ENCODE results near the gene TRIM63. TPM values are rescaled to one million over a fixed set of nuclear protein-coding genes. Genes with fewer than 3 reads are reported as not detected.

The TRIM63 gene
- total and polyA plus RNA-seq, 8 donors = 0.09 to 0.52 (median 0.33) TPM; not detected in 2

GRCh38 chr1:26066857-26067256 is 573 bp downstream of the TRIM63 start:
- DNase-seq = peak in 1 of 6 donors; percentile 39
- intact Hi-C loops (cut with DNase I) = no loop called here
- no peaks in the 10 kb centered on the region for H3K9me3 ChIP-seq
- TF ChIP-seq, protein P1, sequence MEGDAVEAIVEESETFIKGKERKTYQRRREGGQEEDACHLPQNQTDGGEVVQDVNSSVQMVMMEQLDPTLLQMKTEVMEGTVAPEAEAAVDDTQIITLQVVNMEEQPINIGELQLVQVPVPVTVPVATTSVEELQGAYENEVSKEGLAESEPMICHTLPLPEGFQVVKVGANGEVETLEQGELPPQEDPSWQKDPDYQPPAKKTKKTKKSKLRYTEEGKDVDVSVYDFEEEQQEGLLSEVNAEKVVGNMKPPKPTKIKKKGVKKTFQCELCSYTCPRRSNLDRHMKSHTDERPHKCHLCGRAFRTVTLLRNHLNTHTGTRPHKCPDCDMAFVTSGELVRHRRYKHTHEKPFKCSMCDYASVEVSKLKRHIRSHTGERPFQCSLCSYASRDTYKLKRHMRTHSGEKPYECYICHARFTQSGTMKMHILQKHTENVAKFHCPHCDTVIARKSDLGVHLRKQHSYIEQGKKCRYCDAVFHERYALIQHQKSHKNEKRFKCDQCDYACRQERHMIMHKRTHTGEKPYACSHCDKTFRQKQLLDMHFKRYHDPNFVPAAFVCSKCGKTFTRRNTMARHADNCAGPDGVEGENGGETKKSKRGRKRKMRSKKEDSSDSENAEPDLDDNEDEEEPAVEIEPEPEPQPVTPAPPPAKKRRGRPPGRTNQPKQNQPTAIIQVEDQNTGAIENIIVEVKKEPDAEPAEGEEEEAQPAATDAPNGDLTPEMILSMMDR (IDR thresholded peaks at IDR 0.05) = no peak
- no peaks in the 10 kb centered on the region for H3K36me3 ChIP-seq
- FAIRE-seq = no peak
- 35 to 46% methylated on average over 4 of the region's 4 CpGs for WGBS, 2 donors
- H3K27ac ChIP-seq = peak overlapping the region in 1 of 4 donors; percentile 3
- H3K4me1 ChIP-seq = peaks cover 0 to 3% (median 0%) of the 10 kb centered on the region in 3 donors
- H3K27me3 ChIP-seq = no peaks in the 10 kb centered on the region
- peak; percentile 14 to 68 (median 47) for ATAC-seq
- no peak overlapping the region for H3K4me3 ChIP-seq

GRCh38 chr1:26066160-26066559 is 1.3 kb downstream of the TRIM63 start:
- no peak for DNase-seq
- intact Hi-C loops (cut with DNase I) = no loop called here
- Histone ChIP-seq H3K9me3 (no peaks in the 10 kb centered on the region), H3K27me3 (no peaks in the 10 kb centered on the region), H3K36me3 (no peaks in the 10 kb centered on the region), H3K4me1 (peaks cover 0 to 3% (median 0%) of the 10 kb centered on the region in 3 donors), H3K27ac (peak overlapping the region in 1 of 4 donors; percentile 3), H3K4me3 (no peak overlapping the region)
- TF ChIP-seq, protein P1 (IDR thresholded peaks at IDR 0.05) = no peak
- no peak for FAIRE-seq
- WGBS, 2 donors = 84 to 87% methylated on average over 15 of the region's 15 CpGs
- ATAC-seq = no peak

GRCh38 chr1:26064553-26064952 is 2.9 kb downstream of the TRIM63 start:
- Histone ChIP-seq H3K4me1 (peaks cover 0 to 3% (median 0%) of the 10 kb centered on the region in 3 donors), H3K36me3 (no peaks in the 10 kb centered on the region), H3K9me3 (no peaks in the 10 kb centered on the region), H3K27ac (peak overlapping the region in 2 of 4 donors; percentile 60 to 68), H3K27me3 (no peaks in the 10 kb centered on the region), H3K4me3 (no peak overlapping the region)
- 56 to 57% methylated on average over 3 of the region's 3 CpGs for WGBS, 2 donors
- FAIRE-seq (no peak), ATAC-seq (peak in 3 of 4 donors; percentile 78 to 79 (median 78)), DNase-seq (no peak)
- TF ChIP-seq, protein P1 (IDR thresholded peaks at IDR 0.05) = no peak
- intact Hi-C loops (cut with DNase I) = no loop called here

- DNase-seq (no peak), ATAC-seq (peak in 1 of 4 donors; percentile 45), FAIRE-seq (no peak)
- intact Hi-C loops (cut with DNase I) = no loop called here
- TF ChIP-seq, protein P1 (IDR thresholded peaks at IDR 0.05) = no peak
- Histone ChIP-seq H3K27me3 (no peaks in the 10 kb centered on the region), H3K4me3 (no peak overlapping the region), H3K36me3 (no peaks in the 10 kb centered on the region), H3K27ac (no peak overlapping the region), H3K9me3 (no peaks in the 10 kb centered on the region), H3K4me1 (no peaks in the 10 kb centered on the region)
- WGBS, 2 donors = 78 to 87% methylated on average over 12 of the region's 12 CpGs
These were observed 6.4 kb downstream of the TRIM63 start for GRCh38 chr1:26060832-26061574.

DNA sequence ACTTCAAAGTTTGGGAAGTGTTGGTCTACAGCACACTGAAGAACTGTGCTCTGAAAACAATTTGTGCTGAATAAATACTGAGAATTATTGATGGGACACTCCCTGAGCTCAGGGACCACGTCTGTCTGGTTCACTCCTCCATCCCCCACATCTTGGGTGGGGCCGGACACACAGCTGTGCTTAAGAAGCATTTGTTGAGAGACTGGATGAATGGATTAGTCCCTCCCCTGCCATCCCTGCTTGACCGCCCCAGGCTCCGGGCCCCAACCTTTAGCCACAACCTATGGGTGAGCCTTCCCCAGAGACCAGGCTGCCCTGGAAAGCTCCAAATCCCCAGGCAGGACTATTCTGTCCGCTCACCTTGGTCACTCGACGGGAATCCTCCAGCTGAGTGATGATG is 7.5 kb downstream of the TRIM63 start:
- TF ChIP-seq, protein P1 (IDR thresholded peaks at IDR 0.05) = no peak
- Histone ChIP-seq H3K27me3 (no peaks in the 10 kb centered on the region), H3K27ac (no peak overlapping the region), H3K9me3 (no peaks in the 10 kb centered on the region), H3K36me3 (no peaks in the 10 kb centered on the region), H3K4me1 (no peaks in the 10 kb centered on the region), H3K4me3 (no peak overlapping the region)
- intact Hi-C loops (cut with DNase I) = no loop called here
- FAIRE-seq = no peak
- no peak for DNase-seq
- WGBS, 2 donors = 74 to 77% methylated on average over 7 of the region's 7 CpGs
- ATAC-seq = no peak
